H1 (cell line): ENCODE measurements around the gene AGRN. TPM values are rescaled to one million over a fixed set of nuclear protein-coding genes. Genes with fewer than 3 reads are reported as not detected.

Experiments
- CTCF ChIA-PET: fragments of 300-600 bp; sonication (Branson Sonifier 250); formaldehyde crosslinking; loops from one replicate; lab custom pipeline; 2021; ENCODE audit not compliant: partially characterized antibody; lab: Charles Lee
- POLR2A ChIA-PET: fragments of 300-600 bp; sonication (Branson Sonifier 250); formaldehyde crosslinking; loops from one replicate; lab custom pipeline; 2021; ENCODE audit warnings: inconsistent platforms; ENCODE audit not compliant: partially characterized antibody; lab: Charles Lee
- DNase-seq, 2 experiments: peaks; one replicate each; pipeline versions ENCODE4 v3.0.0 to v3.0.0-alpha.2; 2010 to 2022; ENCODE audit warnings: low spot score in 2 of 2, low read depth in 1 of 2, mixed read lengths in 1 of 2
- FAIRE-seq: peaks from 2 replicates; lab custom pipeline; 2011; peaks lifted over from hg19 to GRCh38; lab: Jason Lieb, UNC
- H2AFZ ChIP-seq: 2 replicates; pipeline ENCODE4 v1.8.1; 2012; ENCODE audit warnings: low read length, inconsistent platforms
- H2AK5ac ChIP-seq: 2 replicates; pipeline ENCODE4 v1.6.1; 2013; ENCODE audit warnings: low read depth, low read length
- H2BK120ac ChIP-seq: replicated peaks from 2 replicates; pipeline ENCODE3; 2013; ENCODE audit warnings: low read depth, low read length, inconsistent platforms
- H2BK12ac ChIP-seq: 2 replicates; pipeline ENCODE4 v1.6.1; 2013; ENCODE audit warnings: low read depth, low read length
- H2BK15ac ChIP-seq: 2 replicates; pipeline ENCODE4 v1.6.1; 2013; ENCODE audit warnings: low read length
- H2BK20ac ChIP-seq: 2 replicates; pipeline ENCODE4 v1.6.1; 2013; ENCODE audit warnings: low read length
- H2BK5ac ChIP-seq: 2 replicates; pipeline ENCODE4 v1.6.1; 2013; ENCODE audit warnings: low read depth, low read length
- H3K14ac ChIP-seq: 2 replicates; pipeline ENCODE4 v1.6.1; 2013; ENCODE audit warnings: inconsistent platforms; ENCODE audit not compliant: insufficient read length
- H3K18ac ChIP-seq: 2 replicates; pipeline ENCODE4 v1.6.1; 2013; ENCODE audit warnings: low read length; ENCODE audit errors: extremely low read depth
- H3K23ac ChIP-seq: 2 replicates; pipeline ENCODE4 v1.6.1; 2013; ENCODE audit warnings: inconsistent platforms; ENCODE audit not compliant: insufficient read length
- H3K23me2 ChIP-seq: 2 replicates; pipeline ENCODE4 v1.6.1; 2013; ENCODE audit warnings: low read depth, low read length
- H3K27ac ChIP-seq: 2 replicates; pipeline ENCODE4 v1.6.1; 2011; ENCODE audit warnings: low read depth, low read length, inconsistent platforms
- H3K27me3 ChIP-seq, 4 experiments: replicated peaks in 1 of 4; 1 replicate in 1 of 4; 2 replicates in 3 of 4; pipeline versions ENCODE4 v1.6.1 to v1.8.1; 2011 to 2013; ENCODE audit warnings: low read length in 3 of 4, mild to moderate bottlenecking in 3 of 4, inconsistent platforms in 2 of 4, mixed read lengths in 2 of 4, moderate library complexity in 1 of 4; ENCODE audit not compliant: control insufficient read depth in 3 of 4, insufficient read depth in 3 of 4; ENCODE audit errors: extremely low read depth in 1 of 4
- H3K36me3 ChIP-seq, 4 experiments: 2 replicates each; pipeline versions ENCODE4 v1.6.1 to v1.8.1; 2011 to 2013; ENCODE audit warnings: mild to moderate bottlenecking in 4 of 4, low read length in 3 of 4, moderate library complexity in 2 of 4, control low read depth in 1 of 4, inconsistent platforms in 1 of 4; ENCODE audit not compliant: insufficient read depth in 4 of 4, control insufficient read depth in 2 of 4
- H3K4ac ChIP-seq: replicated peaks from 2 replicates; pipeline ENCODE3; 2013; ENCODE audit warnings: low read length, low read depth, mixed read lengths, inconsistent platforms; ENCODE audit not compliant: insufficient read length
- H3K4me1 ChIP-seq, 4 experiments: replicated peaks in 1 of 4; 1 replicate in 1 of 4; 2 replicates in 3 of 4; pipeline versions ENCODE4 v1.6.1 to v1.8.1; 2011 to 2013; ENCODE audit warnings: low read length in 3 of 4, inconsistent platforms in 2 of 4, mixed read lengths in 1 of 4; ENCODE audit not compliant: insufficient read depth in 4 of 4, control insufficient read depth in 3 of 4
- H3K4me2 ChIP-seq, 2 experiments: 2 replicates each; pipeline versions ENCODE4 v1.6.1 to v1.8.1; 2011 to 2013; ENCODE audit warnings: low read depth in 2 of 2, low read length in 2 of 2, control low read depth in 1 of 2, inconsistent platforms in 1 of 2, mild to moderate bottlenecking in 1 of 2; ENCODE audit not compliant: insufficient read depth in 1 of 2
- H3K4me3 ChIP-seq, 4 experiments: fragments of 200-600, 300-600 bp in 1 of 4; sonication (generic), shearing (Covaris generic), sonication (Bioruptor Twin) in 1 of 4; 2 replicates each; pipeline versions ENCODE4 v1.5.1 to v1.8.1; 2011 to 2016; ENCODE audit warnings: low read length in 4 of 4, low read depth in 3 of 4, control low read depth in 2 of 4, inconsistent platforms in 2 of 4, mild to moderate bottlenecking in 2 of 4, mixed read lengths in 1 of 4, moderate library complexity in 1 of 4; ENCODE audit not compliant: insufficient read depth in 2 of 4; ENCODE audit errors: extremely low read depth in 1 of 4
- H3K56ac ChIP-seq: replicated peaks from 2 replicates; pipeline ENCODE3; 2013; ENCODE audit warnings: low read depth, mild to moderate bottlenecking, mixed read lengths, low read length, inconsistent platforms; ENCODE audit not compliant: insufficient read length
- H3K79me1 ChIP-seq: 2 replicates; pipeline ENCODE4 v1.6.1; 2013; ENCODE audit warnings: low read depth, low read length, control low read depth
- H3K79me2 ChIP-seq, 2 experiments: 2 replicates each; pipeline versions ENCODE4 v1.6.1 to v1.8.1; 2012 to 2013; ENCODE audit warnings: low read length in 2 of 2, mild to moderate bottlenecking in 2 of 2, inconsistent platforms in 1 of 2; ENCODE audit not compliant: insufficient read depth in 2 of 2, control insufficient read depth in 1 of 2
- H3K9ac ChIP-seq, 4 experiments: replicated peaks in 1 of 4; 1 replicate in 1 of 4; 2 replicates in 3 of 4; pipeline versions ENCODE4 v1.6.1 to v1.8.1; 2011 to 2013; ENCODE audit warnings: low read depth in 3 of 4, low read length in 3 of 4, control low read depth in 2 of 4, mild to moderate bottlenecking in 2 of 4, moderate library complexity in 2 of 4, inconsistent platforms in 1 of 4; ENCODE audit errors: extremely low read depth in 1 of 4
- H3K9me3 ChIP-seq, 2 experiments: 2 replicates each; pipeline versions ENCODE4 v1.6.1 to v1.8.1; 2012 to 2013; ENCODE audit warnings: mild to moderate bottlenecking in 2 of 2, moderate library complexity in 2 of 2, control low read depth in 1 of 2, inconsistent platforms in 1 of 2, low read depth in 1 of 2, low read length in 1 of 2, mixed read lengths in 1 of 2; ENCODE audit not compliant: insufficient read depth in 2 of 2
- H4K20me1 ChIP-seq, 2 experiments: replicated peaks in 1 of 2; 2 replicates each; pipeline versions ENCODE3 to v1.8.1; 2011 to 2013; ENCODE audit warnings: inconsistent platforms in 2 of 2, low read length in 2 of 2, mild to moderate bottlenecking in 1 of 2; ENCODE audit not compliant: insufficient read depth in 2 of 2, control insufficient read depth in 1 of 2
- H4K5ac ChIP-seq: 2 replicates; pipeline ENCODE4 v1.6.1; 2013; ENCODE audit warnings: low read length, low read depth, mixed read lengths, inconsistent platforms; ENCODE audit not compliant: insufficient read length
- H4K8ac ChIP-seq: 2 replicates; pipeline ENCODE4 v1.8.0; 2013; ENCODE audit warnings: mild to moderate bottlenecking, moderate library complexity, low read length, inconsistent platforms; ENCODE audit not compliant: insufficient read depth; ENCODE audit errors: extremely low read depth
- H4K91ac ChIP-seq: replicated peaks from 2 replicates; pipeline ENCODE3; 2013; ENCODE audit warnings: low read length, mixed read lengths, inconsistent platforms; ENCODE audit not compliant: insufficient read length
- BACH1 ChIP-seq: IDR thresholded peaks from 2 replicates; pipeline ENCODE4 v1.6.1; 2012; ENCODE audit warnings: low read length, improper control_type of control experiment
- CBX5 ChIP-seq: fragments of 300-800, 300-1000 bp; sonication (generic); IDR thresholded peaks from 2 replicates; pipeline ENCODE4 v1.7.1; 2016; ENCODE audit warnings: antibody characterized with exemption, low read length, low read depth
- CBX8 ChIP-seq: fragments of 300-800, 300-1000 bp; sonication (generic); IDR thresholded peaks from 2 replicates; pipeline ENCODE4 v1.7.1; 2016; ENCODE audit warnings: low read depth, low read length, borderline replicate concordance
- FOSL1 ChIP-seq: IDR thresholded peaks from 2 replicates; pipeline ENCODE4 v1.6.1; 2011; ENCODE audit warnings: mild to moderate bottlenecking, low read depth, low read length, moderate library complexity; ENCODE audit not compliant: insufficient read depth
- POLR2A ChIP-seq, 2 experiments: IDR thresholded peaks; 1 replicate in 1 of 2; 2 replicates in 1 of 2; pipeline ENCODE4 v1.6.1; 2011; ENCODE audit warnings: low read depth in 2 of 2, low read length in 2 of 2, mild to moderate bottlenecking in 2 of 2; ENCODE audit errors: control extremely low read depth in 1 of 2
- POLR2AphosphoS5 ChIP-seq: IDR thresholded peaks from 2 replicates; pipeline ENCODE4 v1.6.1; 2011; ENCODE audit warnings: low read depth, low read length
- POU5F1 ChIP-seq: IDR thresholded peaks from 2 replicates; pipeline ENCODE4 v1.6.1; 2011; ENCODE audit warnings: low read depth, mild to moderate bottlenecking, low read length, moderate library complexity
- RXRA ChIP-seq: IDR thresholded peaks from 2 replicates; pipeline ENCODE4 v1.6.1; 2011; ENCODE audit warnings: low read depth, mild to moderate bottlenecking, low read length, moderate library complexity; ENCODE audit not compliant: insufficient read depth
- SIX5 ChIP-seq: IDR thresholded peaks from 2 replicates; pipeline ENCODE4 v1.6.1; 2011; ENCODE audit warnings: mild to moderate bottlenecking, low read depth, low read length
- TAF1 ChIP-seq: IDR thresholded peaks from 2 replicates; pipeline ENCODE4 v1.6.1; 2011; ENCODE audit warnings: mild to moderate bottlenecking, low read depth, low read length
- TAF7 ChIP-seq: optimal IDR thresholded peaks from 2 replicates; pipeline ENCODE3; 2011; ENCODE audit warnings: low read depth, mild to moderate bottlenecking, inconsistent platforms, low read length, moderate library complexity, borderline replicate concordance
- YY1 ChIP-seq: IDR thresholded peaks from 2 replicates; pipeline ENCODE4 v1.6.1; 2011; ENCODE audit warnings: low read depth, mild to moderate bottlenecking, low read length
- WGBS, 2 experiments: shearing (Covaris generic) in 1 of 2; methylation state at CpG; one replicate each; pipeline versions ENCODE4 v1.1.6 to v1.1.7; 2013 to 2015; ENCODE audit warnings: low lambda C conversion rate in 2 of 2, mixed read lengths in 2 of 2, inconsistent platforms in 1 of 2, low coverage in 1 of 2, missing lambda C conversion rate in 1 of 2; ENCODE audit not compliant: insufficient replicate concordance in 2 of 2, insufficient coverage in 1 of 2, insufficient read length in 1 of 2; ENCODE audit errors: extremely low coverage in 1 of 2, missing lambda C conversion rate in 1 of 2; 5-methylcytosine and 5-hydroxymethylcytosine counted together
- polyA plus RNA-seq, 7 experiments: library from polyadenylated mRNA; depleted of rRNA in 3 of 7; stranded (reverse) in 5 of 7; unstranded in 2 of 7; fragments of >200 nt in 5 of 7; fragments of 200-250 nt in 2 of 7; gene quantifications; 1 replicate in 5 of 7; 2 replicates in 1 of 7; 4 replicates in 1 of 7; pipeline versions ENCODE4 v1.2.1 to v1.2.3, GENCODE V29; 2011 to 2013; ENCODE audit warnings: missing spikeins in 2 of 7, mixed read lengths in 2 of 7
- total RNA-seq: library from RNA; stranded (reverse); fragmentation: NEBNext Ultra II Directional; extraction: Animal tissue kit (Norgen Biotek cat#: 25700); gene quantifications from 2 replicates; pipeline ENCODE4 v1.2.1, GENCODE V29; 2021
- TF ChIP-seq, protein P1 (sequence below): IDR thresholded peaks from 2 replicates; pipeline ENCODE4 v1.6.1; 2011; ENCODE audit warnings: low read depth, mild to moderate bottlenecking, low read length; ENCODE audit not compliant: insufficient read depth
- TF ChIP-seq, protein P2 (sequence below): IDR thresholded peaks from 2 replicates; pipeline ENCODE4 v1.6.1; 2012; ENCODE audit warnings: inconsistent platforms

AGRN gene
- total and polyA plus RNA-seq, 2 of the 8 experiments (the other 6 are each of a cell fraction or from before 2014, with no cell fraction given) = 52.3 to 155 TPM

DNA sequence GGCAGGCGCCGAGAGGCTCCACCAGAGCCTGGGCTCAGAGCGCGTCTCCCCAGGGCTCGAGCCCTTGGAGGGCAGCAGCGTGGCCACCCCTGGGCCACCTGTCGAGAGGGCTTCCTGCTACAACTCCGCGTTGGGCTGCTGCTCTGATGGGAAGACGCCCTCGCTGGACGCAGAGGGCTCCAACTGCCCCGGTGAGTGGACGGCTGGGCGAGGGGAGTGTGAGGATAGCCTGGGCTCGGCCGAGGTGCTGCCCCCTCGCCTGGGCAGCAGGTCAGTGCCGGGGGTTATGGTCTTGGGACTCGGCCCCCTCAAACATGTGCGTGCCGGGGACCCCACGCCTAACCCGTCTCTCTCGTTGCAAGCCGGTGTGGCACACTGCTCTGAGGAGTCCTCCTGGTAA is 26.8 kb downstream of the AGRN start:
- POLR2A ChIA-PET = no interaction called here
- H4K91ac ChIP-seq = no peak overlapping the region
- WGBS, 2 experiments = 96% methylated on average over 21 of the region's 26 CpGs; no CpG with 5 or more reads in 1 of the 2 experiments

More for the DNA sequence above, 26.8 kb downstream of the AGRN start:
- Histone ChIP-seq H3K9ac (no peak overlapping the region), H3K4ac (no peak overlapping the region), H3K18ac (no peak overlapping the region), H3K14ac (no peak overlapping the region), H3K9me3 (no peaks in the 10 kb centered on the region), H3K27me3 (no peaks in the 10 kb centered on the region), H3K79me2 (no peaks in the 10 kb centered on the region), H4K5ac (no peak overlapping the region), H2BK120ac (no peak overlapping the region), H3K23me2 (no peaks in the 10 kb centered on the region), H2AFZ (no peak overlapping the region), H4K8ac (no peak overlapping the region), H2AK5ac (no peak overlapping the region), H3K4me1 (no peaks in the 10 kb centered on the region), H3K4me2 (no peak overlapping the region), H2BK5ac (no peak overlapping the region), H3K36me3 (peaks cover 6 to 81% (median 28%) of the 10 kb centered on the region in 4 experiments), H4K20me1 (peaks cover 13 to 23% of the 10 kb centered on the region in 2 experiments), H2BK15ac (no peak overlapping the region), H2BK12ac (no peak overlapping the region), H3K27ac (no peak overlapping the region), H3K79me1 (peaks cover 3% of the 10 kb centered on the region; the same call in 1 of the 2 replicates), H2BK20ac (no peak overlapping the region), H3K56ac (no peak overlapping the region), H3K23ac (no peak overlapping the region), H3K4me3 (no peak overlapping the region)
- FAIRE-seq = no peak
- TF ChIP-seq YY1 = no peak
- no peak for TF ChIP-seq SIX5
- no peak for TF ChIP-seq FOSL1
- TF ChIP-seq, protein P1, sequence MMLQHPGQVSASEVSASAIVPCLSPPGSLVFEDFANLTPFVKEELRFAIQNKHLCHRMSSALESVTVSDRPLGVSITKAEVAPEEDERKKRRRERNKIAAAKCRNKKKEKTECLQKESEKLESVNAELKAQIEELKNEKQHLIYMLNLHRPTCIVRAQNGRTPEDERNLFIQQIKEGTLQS = no peak
- no peak for TF ChIP-seq RXRA
- no peak for TF ChIP-seq POU5F1
- no peak for TF ChIP-seq CBX5
- no peak for TF ChIP-seq CBX8
- no peak for TF ChIP-seq POLR2A (IDR thresholded peaks at IDR 0.05; ENCODE audit: control extremely low read depth in 1 of 2, low read depth in 2 of 2, low read length in 2 of 2)
- no peak for TF ChIP-seq TAF1
- no peak for TF ChIP-seq BACH1
- no peak for TF ChIP-seq POLR2AphosphoS5
- TF ChIP-seq TAF7 = no peak
- TF ChIP-seq, protein P2, sequence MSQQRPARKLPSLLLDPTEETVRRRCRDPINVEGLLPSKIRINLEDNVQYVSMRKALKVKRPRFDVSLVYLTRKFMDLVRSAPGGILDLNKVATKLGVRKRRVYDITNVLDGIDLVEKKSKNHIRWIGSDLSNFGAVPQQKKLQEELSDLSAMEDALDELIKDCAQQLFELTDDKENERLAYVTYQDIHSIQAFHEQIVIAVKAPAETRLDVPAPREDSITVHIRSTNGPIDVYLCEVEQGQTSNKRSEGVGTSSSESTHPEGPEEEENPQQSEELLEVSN = no peak
- no peak for DNase-seq
- CTCF ChIA-PET = interaction anchor here (1.0 to 2.4 kb wide), 2 partner anchors 11 to 17 kb away, joined by 3 to 6 read pairs; no protein-coding TSS in a partner anchor
